HuH-7 (cell line): ENCODE data around the gene DDX41.

ENCODE experiments used
- DNase-seq: peaks from one replicate; pipeline ENCODE4 v3.0.0; 2011; ENCODE audit warnings: low spot score

The DDX41 gene

DNA sequence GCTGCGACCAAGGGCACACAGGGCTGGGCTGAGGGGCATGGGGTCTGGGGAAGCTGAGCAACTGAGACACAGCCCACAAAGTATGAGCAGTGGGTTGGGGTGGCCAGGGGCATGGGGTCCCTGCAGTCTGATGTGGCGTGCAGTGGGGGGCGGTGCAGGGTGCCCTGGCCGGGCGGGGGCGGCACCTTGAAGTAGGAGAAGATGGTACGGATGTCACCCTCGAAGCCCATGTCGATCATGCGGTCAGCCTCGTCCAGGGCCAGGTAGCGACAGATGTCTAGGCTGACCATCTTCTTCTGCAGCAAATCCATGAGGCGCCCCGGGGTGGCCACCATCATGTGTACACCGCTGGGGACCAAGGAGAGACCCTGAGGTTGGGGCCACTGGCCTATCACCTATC lies 3.3 kb downstream of the DDX41 start:
- no peak for DNase-seq

DNA sequence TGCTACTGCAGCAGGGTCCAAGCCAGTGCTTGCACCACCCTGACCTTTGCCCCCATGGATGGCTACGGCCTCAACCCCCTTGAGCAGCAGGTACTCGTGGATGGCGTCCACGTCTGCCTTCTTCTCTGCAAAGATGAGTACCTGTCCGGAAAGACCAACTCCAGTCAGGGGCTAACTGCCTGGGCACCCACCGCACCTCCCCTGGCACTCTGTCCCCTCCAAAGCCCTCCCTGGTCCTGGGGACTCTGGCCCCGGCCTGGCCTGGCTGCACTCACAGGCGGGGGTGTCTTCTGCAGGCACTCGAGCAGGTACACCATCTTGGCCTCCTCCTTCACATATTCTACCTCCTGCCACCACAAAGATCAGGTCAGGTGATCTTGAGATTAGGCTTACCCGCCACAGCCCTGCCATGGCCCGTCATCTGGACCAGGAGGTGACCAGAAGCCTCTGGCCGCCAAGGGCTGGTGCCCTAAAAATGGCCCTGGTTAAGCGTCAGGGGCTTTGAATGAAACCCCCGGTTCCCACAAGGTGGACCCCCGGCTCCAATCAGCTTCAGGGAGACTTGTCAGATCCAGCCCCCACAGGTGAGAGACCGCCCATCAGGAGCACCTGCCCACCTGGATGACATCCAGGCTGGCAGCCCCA lies 3.9 kb downstream of the DDX41 start:
- no peak for DNase-seq

DNA sequence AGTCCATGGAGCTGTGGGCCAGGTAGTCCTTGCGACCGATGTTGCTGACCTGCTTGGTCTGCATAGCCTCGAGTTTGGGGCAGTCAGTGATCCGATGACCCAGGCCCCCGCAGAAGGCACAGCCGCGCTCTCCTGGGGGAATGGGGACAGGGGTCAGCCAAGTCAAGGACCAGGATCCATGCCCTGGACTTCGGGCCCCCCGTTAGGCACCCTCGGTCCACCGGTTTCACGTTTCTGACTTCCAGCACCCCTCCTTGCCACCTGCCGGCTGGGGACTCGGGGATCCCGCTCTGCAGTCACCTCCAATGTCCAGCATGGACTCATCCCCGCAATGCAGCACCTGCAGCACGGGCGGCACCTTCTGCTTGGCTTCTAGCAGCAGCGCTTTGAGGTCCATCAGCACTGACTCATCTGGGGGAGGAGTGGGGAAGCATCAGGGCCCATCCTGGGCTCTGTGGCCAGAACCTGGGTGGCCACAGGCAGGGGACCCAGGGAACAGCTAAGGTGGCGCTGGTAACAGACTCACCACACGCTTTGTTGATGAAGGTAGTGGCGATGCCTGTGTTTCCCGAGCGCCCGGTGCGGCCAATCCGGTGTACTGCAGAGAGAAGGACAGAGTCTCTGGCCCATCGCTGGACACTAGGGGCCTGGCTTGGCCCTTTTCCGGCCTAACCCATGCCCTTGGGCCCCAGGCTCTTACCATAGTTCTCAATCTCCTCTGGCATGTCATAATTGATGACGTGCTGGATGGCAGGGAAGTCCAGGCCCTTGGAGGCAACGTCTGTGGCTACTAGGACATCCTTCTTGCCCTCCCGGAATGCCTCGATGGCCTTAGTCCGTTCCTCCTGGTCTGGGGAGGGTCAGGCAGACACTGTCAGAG lies 4.7 kb downstream of the DDX41 start:
- no peak for DNase-seq

DNA sequence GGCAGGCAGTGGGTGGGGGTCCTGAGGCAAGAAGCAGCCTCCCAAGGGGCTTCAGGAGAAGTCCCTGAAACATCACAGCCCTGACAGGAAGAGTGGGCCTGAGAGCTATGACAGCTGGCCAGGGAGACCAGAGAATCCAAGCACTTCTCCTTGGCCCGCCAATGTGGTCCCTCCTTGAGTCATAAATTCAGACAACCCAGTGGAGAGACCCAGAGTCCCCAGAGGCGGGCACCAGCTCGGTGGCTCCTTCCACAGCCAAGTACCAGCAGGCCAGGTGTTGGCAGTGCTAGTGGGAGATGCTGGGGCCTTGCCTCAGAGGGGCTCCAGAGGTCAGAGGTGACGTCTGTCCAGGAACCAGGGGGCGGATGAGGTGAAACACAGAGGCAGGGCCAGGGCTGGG lies 5.6 kb downstream of the DDX41 start:
- no peak for DNase-seq

DNA sequence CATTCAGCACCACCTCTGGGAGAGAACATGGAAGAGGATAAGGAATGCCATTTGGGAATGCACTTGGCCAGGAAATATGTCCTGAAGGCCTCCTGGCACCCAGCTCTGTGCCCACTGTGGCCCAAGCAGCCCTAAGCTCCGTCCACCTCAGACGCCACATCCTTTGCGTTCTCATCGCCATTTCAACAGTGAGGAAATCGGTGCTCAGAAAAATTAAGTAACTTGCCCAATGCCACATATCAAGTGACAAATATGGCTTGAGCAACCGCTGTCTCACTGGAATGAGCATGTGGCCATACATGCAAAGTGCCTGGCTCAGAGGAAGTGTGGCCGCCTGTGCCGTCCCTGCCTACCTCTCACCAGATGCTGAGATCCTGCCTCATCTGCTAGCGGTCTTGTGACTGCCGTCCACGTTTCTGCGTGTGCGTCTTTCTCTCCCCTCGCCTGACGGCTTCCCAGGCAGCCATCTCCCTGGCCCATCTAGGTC lies 6.2 kb downstream of the DDX41 start:
- DNase-seq = no peak

DNA sequence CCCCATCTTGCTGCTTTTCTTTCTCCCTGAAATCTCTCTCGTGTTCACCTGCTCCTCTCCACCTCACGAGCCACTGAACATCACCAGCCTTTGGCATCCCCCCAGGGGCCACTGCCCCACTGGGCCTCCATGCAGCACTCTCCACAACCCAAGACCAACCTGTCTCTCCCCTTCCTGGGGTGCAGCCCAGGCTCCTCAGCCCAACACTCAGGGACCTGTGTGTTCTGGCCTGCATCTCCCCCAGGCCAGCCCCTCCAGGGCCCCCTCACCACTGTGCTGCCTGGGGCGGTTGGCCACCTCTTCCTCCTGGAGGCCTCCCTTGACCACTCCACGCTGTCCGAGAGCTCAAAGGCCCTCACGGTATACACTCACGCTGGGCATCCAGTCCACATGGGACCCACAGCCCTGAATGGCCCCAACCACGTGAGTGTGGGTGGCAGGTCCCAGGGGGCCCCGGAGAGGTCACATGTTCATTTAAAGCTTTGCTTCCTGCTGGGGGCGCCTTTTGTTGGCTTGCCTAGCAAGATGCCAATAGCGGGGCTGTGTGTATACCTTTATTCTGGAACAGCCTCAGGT lies 6.7 kb downstream of the DDX41 start:
- no peak for DNase-seq

DNA sequence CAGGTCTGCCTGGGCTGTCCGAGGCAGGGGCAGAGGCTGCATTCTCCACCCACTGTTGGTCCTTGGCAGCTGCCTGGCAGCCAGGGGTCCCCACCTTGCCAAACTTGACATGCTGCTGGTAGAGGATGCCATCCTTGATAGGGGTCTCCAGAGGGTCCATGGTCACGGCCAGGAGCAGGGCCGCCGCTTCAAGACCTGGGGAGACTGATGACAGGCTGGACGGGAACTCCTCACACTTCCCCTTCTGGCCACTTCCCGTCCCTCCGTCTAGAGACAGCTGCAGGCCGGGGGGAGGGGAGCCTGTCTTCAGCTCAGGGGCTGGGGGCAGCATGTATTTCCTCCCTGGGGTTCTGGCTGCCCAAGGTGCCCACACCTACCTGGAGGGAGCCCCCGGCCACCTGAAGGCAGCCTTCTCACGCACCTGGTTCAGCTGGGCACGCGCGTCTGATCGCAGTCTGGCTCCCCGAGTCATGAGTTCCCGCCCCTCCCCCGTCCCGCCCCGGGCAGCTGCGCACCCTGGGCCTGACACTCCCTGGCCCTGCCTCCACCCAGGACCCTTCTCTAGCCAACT lies 7.3 kb downstream of the DDX41 start, which contains the start of gene DOK3:
Gene DOK3, minus strand, starts transcription at position 446 of the 571 bp plus-strand sequence. Its CDS starts 286 bp downstream, at position 160.
- no peak for DNase-seq

DNA sequence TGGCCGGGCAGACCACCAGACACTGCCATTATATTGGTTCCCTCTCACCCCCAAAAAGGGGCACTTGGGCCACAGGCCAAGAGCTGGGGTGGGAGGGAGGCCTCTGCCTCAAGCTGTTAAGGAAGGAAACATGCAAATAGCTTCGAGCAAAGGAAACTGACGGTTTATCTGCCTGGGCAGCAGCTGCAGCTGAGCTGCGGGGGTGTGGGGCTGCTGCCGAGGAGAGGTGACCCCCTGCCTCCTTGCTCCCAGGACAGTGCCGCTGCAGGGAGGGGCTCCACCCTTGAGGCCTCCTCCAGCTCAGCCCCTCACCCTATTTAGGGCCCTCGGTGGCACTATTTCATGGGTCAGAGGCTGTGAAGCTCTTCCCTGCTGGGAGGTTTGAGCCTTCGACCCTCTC lies 7.9 kb downstream of the DDX41 start:
- DNase-seq = no peak

DNA sequence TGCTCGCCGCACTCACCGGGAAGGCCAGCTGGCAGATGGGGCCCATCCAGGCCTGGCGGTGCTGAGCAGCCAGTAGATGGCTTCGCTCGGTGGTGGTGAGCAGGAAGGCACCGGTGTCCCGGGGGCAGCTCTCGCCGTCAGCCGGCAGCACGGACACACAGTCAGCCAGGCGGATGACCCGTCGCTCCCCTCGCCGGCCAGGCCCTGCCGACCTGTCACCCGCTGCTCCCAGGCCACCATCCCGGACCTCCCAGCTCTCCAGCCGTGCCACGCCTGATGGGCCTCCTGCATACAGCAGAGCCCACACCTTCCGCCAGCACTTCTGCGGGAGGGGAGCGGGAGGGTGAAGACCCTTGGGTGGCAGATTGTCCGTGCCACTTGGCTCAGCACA lies 8.5 kb downstream of the DDX41 start:
- no peak for DNase-seq

DNA sequence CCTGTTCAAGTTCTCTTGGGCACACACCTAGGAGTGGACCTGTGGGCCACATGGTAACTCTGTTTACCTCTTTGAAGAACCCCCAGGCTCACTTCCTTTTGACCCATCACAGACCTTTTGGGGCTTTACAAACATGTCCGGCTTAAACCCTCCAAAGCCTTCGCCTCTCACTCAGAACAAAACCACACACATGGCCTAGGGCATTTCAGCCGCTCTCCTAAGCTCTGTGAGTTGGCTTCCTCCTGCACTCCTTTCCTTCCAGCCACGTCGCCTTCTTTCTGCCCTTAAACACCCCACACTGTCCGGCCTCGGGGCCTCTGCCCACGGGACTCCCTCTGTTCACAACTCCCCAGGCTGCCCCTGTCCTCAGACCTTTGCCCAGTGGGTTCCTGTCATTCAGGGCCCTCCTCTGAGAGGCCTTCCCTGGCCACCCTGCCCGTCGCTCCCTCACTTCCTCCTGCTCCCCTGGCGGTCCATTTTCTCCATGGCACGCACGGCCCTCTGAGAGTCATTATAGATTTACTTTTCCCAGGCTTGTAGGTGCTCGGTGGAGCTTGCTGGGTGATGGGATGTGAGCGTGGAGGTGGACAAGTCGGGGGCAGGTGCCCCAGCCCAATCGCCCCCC lies 9.1 kb downstream of the DDX41 start:
- DNase-seq = no peak

DNA sequence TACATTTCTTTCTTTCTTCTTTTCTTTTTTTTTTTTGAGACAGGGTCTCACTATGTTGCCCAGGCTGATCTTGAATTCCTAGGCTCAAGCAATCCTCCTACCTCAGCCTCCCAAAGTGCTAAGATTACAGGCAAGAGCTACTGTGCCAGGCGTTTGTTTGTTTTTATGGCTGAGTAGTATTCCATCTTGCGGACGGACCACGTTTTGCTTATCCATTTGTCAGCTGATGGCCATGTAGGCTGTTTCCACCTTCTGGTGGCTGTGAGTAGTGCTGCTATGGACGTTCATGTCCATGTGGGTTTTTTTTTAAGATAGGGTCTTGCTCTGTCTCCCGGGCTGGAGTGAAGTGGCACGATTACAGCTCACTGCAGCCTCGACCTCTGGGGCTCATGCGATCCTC lies 9.6 kb downstream of the DDX41 start:
- peak; percentile 44 for DNase-seq

DNA sequence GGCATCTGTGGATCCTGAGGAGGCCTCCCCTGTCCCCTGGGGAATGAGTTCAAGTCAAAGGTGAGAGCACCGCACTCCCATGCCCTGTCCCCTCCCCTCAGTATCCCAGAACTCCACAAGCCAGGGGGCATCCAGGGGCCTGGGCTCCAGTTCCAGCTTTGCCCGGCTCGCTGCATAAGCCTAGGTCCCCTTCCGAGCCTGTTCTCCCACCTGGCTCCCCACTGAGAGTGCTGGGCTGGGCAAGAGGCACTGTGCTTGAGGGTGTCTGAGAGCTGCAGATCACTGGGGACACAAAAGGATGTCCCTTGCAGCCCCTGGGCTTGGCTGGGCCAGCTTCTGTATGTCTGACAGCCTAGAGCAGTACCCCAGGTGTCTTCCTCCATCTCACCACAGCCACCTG lies 11.7 kb downstream of the DDX41 start:
- DNase-seq = no peak

DNA sequence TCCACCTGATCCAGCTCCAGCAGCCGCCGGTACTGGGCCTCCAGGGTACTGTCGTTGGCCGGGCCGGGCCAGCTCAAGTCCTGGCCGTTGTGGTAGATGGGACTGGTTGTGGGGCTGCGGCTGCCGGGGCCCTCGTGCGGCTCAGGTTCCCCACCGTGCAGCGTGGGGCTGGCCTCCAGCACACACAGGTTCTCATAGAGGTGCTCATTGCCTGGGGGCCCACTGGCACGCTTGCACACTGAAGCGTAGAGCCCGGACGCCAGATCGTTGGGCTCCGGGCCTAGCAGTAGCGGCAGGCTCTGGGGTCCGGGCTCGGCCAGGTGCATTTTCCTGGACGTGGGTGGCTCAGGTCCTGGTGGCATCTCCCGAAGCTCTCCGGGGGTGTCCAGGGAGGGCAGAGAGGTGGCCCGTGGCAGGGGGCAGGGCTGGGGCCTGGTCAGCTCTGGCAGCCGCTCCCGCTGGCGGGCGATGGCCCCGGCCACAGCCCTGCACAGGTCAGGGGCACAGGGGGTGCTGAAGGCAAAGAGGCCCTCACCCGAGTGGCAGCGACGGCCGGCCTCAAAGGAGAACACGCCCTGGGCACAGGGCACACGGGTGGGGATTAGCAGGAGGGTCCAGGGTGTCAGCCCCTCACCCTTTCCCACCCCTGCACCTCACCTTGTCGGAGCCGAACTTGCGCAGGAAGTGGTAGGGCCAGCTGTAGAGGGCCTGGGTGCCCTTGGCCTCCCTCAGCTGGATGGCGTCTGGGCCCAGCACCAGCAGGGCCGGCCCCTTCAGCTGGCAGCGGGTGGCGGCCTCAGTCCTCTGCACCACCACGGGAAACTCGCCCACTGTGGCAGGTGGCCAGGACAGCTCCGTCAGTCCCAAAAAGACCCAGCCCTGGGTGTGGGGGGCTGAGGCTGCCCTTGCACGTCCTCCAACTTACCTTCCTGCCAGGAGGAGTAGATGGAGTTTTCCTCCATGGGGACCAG lies 12.4 kb downstream of the DDX41 start:
- no peak for DNase-seq

DNA sequence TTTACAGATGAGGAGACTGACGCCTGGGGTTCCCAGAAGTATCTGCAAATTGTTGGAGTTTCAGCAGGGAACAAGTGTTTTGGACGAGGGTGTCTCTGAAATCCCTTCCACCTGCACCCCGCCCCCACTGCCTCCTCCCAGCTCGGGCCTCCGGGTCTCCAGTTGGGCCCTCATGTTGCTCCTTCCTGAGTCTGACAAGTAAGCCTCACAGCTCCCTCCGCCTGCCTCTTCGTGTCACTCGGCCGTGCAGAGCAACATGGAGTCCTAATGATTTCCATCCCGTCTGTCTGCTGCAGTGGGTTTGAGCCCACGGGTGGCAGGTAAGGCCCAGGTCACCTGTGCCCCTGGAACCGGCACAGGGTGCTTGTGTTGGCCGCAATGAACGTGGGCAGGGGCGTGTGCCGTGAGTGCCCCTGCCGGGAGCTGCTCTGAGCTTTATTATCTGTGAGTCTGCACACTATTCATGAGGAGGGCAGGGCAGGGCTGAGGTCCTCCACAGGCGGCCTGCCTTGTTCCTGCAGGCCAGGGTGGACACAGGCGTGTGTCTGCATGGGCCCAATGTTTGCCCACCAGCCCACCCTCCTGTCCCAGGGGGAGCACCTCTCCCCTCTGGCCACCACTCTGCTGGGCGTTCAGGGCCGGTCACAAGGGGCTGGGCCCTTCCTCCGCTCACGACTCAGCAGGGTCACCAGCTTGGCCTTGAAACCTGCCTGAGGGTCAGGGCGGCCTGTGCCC lies 13.2 kb downstream of the DDX41 start:
- DNase-seq = no peak

DNA sequence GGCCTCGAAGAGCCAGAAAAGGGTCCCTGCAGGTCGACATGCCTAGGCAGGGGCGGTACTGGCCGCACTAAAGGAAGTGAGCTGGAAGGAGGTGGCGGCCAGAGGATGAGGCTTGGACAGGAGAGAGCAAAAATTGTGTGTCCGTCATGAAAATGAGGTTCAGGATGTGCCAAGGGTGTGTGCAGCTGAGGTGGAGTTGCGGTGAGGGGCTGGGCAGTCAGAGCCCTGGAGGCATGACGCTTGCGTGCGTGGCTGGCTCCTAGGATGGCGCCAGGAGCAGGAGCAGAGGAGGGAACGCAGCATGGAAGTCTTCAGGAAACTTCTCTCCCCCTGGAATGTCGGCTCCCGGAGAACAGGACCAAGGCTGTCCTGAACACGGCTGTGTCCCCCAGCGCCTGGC lies 13.9 kb downstream of the DDX41 start:
- no peak for DNase-seq

DNA sequence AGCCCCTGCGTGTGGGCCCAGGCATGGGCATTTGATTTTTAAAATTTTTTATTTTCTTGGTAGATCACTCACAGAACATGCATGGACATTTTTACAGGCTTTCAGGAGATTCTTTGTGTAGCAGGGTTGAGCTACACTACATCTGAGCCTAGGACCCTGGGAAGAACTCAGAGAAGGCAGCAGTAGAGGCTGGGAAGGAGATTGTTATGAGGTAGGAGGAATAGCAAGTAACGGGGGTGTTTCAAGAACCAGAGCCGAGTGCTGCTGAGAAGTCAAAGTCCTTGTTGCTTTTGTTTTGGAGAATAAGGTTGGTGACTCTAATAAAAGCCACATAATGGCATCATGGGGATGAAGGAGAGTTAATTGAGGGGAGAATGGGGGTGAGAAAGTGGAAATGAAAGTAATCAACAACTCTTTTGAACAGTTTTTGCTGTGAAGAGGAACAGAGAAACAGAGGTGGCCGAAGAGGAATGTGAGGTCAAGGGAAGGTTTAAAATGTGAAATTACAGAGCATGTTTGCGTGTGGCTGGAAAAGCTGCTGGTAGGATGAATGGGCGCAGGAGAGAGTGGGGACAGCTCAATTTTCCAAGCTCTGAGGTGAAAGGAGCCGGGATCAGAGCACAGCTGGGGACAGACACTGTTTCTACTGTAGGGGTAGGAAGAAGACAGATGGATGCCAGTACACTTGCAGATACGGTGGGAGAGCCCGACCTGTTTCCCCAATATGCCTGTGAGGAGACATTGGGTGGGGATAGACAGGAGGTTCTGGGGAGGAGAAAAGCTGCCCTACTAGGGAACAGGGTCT lies 14.7 kb downstream of the DDX41 start:
- DNase-seq = no peak

DNA sequence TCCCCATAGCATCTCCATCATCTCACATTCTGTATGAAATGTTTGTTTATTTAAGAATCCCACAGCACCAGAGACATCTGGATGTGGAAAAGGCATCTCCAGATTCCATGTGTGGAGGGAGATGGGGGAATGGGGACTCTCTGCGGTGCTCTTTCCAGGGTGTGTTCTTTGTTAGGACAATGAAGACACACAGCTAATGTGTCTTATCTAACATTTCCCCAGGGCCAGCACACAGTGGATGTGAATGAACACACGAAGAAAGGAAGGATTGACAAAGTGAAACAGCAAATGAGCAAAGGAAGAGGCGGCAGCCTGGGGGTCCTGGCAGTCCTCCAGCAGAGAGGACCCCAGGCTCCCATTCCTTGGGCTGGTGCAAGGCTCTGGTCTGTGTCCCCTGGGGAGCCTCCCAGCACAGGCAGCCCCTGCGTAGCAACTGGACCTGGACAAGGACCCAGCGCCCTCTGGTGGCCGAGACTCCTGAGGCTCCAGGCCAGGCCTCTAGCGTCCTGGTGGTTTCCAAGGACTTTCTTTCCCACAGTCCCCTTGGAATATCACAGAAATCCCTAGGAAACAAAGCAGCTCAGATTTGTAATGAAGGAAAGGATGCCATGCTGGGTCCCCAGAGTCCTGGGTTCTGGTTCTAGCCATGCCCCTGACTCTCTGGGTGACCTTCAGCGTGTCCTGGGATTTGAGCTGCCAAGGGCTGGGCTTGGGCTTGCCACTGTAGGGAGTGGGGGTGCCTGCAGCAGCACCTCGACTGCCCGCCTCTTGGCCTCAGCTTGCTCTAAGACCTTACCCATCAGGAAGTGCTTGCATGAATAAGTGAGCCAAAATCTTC lies 15.9 kb downstream of the DDX41 start:
- peak; percentile 98 for DNase-seq

DNA sequence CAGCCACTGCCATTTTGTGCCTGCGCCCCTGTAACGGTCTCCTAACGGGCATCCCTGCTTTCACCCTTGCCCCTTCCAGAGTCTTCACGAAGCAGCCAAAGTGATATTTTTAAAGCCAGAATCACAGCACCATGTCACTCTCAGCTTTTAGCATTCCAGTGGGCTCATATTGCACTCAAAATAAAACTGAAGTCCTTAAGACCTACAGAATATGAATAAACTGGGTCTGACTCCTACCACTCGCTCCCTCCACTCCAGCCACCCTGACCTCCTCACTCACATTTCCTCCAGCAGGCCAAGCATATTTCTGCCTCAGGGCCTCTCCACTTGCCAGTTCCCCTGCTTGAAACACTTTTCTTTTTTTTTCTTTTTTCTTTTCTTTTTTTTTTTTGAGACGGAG lies 16.9 kb downstream of the DDX41 start:
- DNase-seq = no peak
